ENCODE measurements around the gene GALM. TPM values are rescaled to one million over a fixed set of nuclear protein-coding genes. Genes with fewer than 3 reads are reported as not detected.

Gene GALM
- polyA plus RNA-seq, 3 donors = 3.0 to 3.6 (median 3.1) TPM

- H3K4me1 ChIP-seq (ENCODE audit: control insufficient read depth in 1 of 2, insufficient read depth in 2 of 2, low read length in 2 of 2) = peaks cover 15 to 17% of the 10 kb centered on the region in 2 donors
- no peaks in the 10 kb centered on the region for H3K9me3 ChIP-seq (replicated peaks in 1 of 2; ENCODE audit: control insufficient read depth in 1 of 2, insufficient read depth in 1 of 2, low read length in 2 of 2)
- H2AFZ ChIP-seq (ENCODE audit: insufficient read depth, low read depth, low read length, poor library complexity, severe bottlenecking) = no peak overlapping the region
- WGBS (ENCODE audit: insufficient coverage) = 86% methylated on average over 3 of the region's 6 CpGs
- H3K27ac Mint-ChIP-seq = no peak overlapping the region
- H3K4me3 ChIP-seq (replicated peaks in 1 of 3; ENCODE audit: low read depth in 2 of 3, low read length in 3 of 3) = no peak overlapping the region
- DNase-seq = no peak
- peaks cover 22 to 59% of the 10 kb centered on the region in 2 donors for H3K36me3 ChIP-seq (replicated peaks in 1 of 2; ENCODE audit: control insufficient read depth in 1 of 2, insufficient read depth in 2 of 2, low read length in 2 of 2)
- no peak overlapping the region for H3K4me3 Mint-ChIP-seq
- H3K27ac ChIP-seq (ENCODE audit: low read depth in 1 of 2, low read length in 2 of 2) = no peak overlapping the region
- H3K27me3 ChIP-seq (ENCODE audit: control insufficient read depth in 2 of 2, insufficient read depth in 2 of 2, low read length in 2 of 2) = no peaks in the 10 kb centered on the region
- H3K79me2 ChIP-seq (ENCODE audit: insufficient read depth, low read length) = no peaks in the 10 kb centered on the region
- H3K4me2 ChIP-seq (replicated peaks; ENCODE audit: extremely low read depth, low read length, poor library complexity, severe bottlenecking) = no peak overlapping the region
- intact Hi-C loops (cut with micrococcal nuclease) = no loop called here
- TF ChIP-seq CTCF (IDR thresholded peaks at IDR 0.05) = no peak
- H4K20me1 ChIP-seq (ENCODE audit: insufficient read depth, low read length) = peaks cover 10% of the 10 kb centered on the region
- no peak overlapping the region for H3K9ac ChIP-seq (ENCODE audit: insufficient read depth, low read length, poor library complexity, severe bottlenecking)
- peaks cover 0 to 2% (median 0%) of the 10 kb centered on the region in 7 donors for H3K9me3 Mint-ChIP-seq
- peaks cover 23% of the 10 kb centered on the region for H3K4me1 Mint-ChIP-seq
- H3K36me3 Mint-ChIP-seq = peaks cover 51 to 74% of the 10 kb centered on the region in 2 donors
- H3K27me3 Mint-ChIP-seq (ENCODE audit: low read depth in 3 of 3) = peaks cover 0 to 2% (median 0%) of the 10 kb centered on the region in 3 donors
Observed at GRCh38 chr2:38733300-38733971, 67.5 kb downstream of the GALM start.

GRCh38 chr2:38734299-38735058 lies 68.6 kb downstream of the GALM start:
- no peak for DNase-seq
- Histone ChIP-seq H4K20me1 (ENCODE audit: insufficient read depth, low read length) (peaks cover 12% of the 10 kb centered on the region), H2AFZ (ENCODE audit: insufficient read depth, low read depth, low read length, poor library complexity, severe bottlenecking) (no peak overlapping the region), H3K79me2 (ENCODE audit: insufficient read depth, low read length) (no peaks in the 10 kb centered on the region), H3K9me3 (replicated peaks in 1 of 2; ENCODE audit: control insufficient read depth in 1 of 2, insufficient read depth in 1 of 2, low read length in 2 of 2) (no peaks in the 10 kb centered on the region), H3K9ac (ENCODE audit: insufficient read depth, low read length, poor library complexity, severe bottlenecking) (no peak overlapping the region), H3K4me2 (replicated peaks; ENCODE audit: extremely low read depth, low read length, poor library complexity, severe bottlenecking) (no peak overlapping the region), H3K4me1 (ENCODE audit: control insufficient read depth in 1 of 2, insufficient read depth in 2 of 2, low read length in 2 of 2) (peaks cover 16 to 21% of the 10 kb centered on the region in 2 donors), H3K4me3 (replicated peaks in 1 of 3; ENCODE audit: low read depth in 2 of 3, low read length in 3 of 3) (no peak overlapping the region), H3K27ac (ENCODE audit: low read depth in 1 of 2, low read length in 2 of 2) (no peak overlapping the region), H3K27me3 (ENCODE audit: control insufficient read depth in 2 of 2, insufficient read depth in 2 of 2, low read length in 2 of 2) (no peaks in the 10 kb centered on the region), H3K36me3 (replicated peaks in 1 of 2; ENCODE audit: control insufficient read depth in 1 of 2, insufficient read depth in 2 of 2, low read length in 2 of 2) (peaks cover 22 to 57% of the 10 kb centered on the region in 2 donors)
- no peak for TF ChIP-seq CTCF (IDR thresholded peaks at IDR 0.05)
- Mint-ChIP-seq H3K4me3 (no peak overlapping the region), H3K27me3 (ENCODE audit: low read depth in 3 of 3) (no peaks in the 10 kb centered on the region), H3K4me1 (peaks cover 30% of the 10 kb centered on the region), H3K27ac (no peak overlapping the region), H3K9me3 (peaks cover 0 to 2% (median 0%) of the 10 kb centered on the region in 7 donors), H3K36me3 (peaks cover 58 to 82% of the 10 kb centered on the region in 2 donors)
- 81% methylated on average over 5 of the region's 9 CpGs for whole genome bisulfite sequencing (ENCODE audit: insufficient coverage)
- intact Hi-C loops (cut with micrococcal nuclease) = loop anchor here in 1 of 2 donors (5.0 kb wide), 1 partner anchor 147 kb away; no protein-coding TSS in a partner anchor

Measured in CD14-positive monocyte (primary cell).